Measurements from ENCODE around the gene RUNX1.

RUNX1 gene

GRCh38 chr21:34889676-34890469 is 159.2 kb downstream of the RUNX1 start:
- FAIRE-seq, result no peak

- no peak for FAIRE-seq
These were observed 159.8 kb downstream of the RUNX1 start for GRCh38 chr21:34889320-34889675.

DNA sequence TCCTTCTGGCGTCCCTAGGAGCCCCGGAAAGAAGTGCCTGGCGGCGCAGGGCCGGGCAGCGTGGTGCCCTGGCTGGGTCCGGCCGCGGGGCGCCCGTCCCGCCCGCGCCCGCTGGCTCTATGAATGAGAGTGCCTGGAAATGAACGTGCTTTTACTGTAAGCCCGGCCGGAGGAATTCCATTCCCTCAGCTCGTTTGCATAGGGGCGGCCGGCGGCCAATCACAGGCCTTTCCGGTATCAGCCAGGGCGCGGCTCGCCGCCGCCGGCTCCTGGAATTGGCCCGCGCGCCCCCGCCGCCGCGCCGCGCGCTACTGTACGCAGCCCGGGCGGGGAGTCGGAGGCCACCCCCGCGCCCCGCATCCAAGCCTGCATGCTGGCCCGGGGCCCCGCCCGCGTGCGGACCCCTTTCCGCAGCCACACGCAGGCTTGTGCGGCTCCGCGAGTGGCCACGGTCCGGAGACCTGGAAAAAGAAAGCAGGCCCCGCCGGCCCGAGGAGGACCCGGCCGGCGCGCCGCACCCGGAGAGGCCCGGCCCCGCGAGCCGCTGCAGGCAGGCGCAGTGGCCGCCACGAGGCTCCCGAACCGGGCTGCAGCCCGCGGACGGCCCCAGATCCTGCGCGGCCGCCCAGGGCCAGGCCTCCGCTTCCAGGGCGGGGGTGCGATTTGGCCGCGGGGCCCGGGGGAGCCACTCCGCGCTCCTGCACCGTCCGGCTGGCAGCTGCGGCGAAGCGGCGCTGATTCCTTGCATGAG is 160.4 kb downstream of the RUNX1 start:
- FAIRE-seq, result no peak

DNA sequence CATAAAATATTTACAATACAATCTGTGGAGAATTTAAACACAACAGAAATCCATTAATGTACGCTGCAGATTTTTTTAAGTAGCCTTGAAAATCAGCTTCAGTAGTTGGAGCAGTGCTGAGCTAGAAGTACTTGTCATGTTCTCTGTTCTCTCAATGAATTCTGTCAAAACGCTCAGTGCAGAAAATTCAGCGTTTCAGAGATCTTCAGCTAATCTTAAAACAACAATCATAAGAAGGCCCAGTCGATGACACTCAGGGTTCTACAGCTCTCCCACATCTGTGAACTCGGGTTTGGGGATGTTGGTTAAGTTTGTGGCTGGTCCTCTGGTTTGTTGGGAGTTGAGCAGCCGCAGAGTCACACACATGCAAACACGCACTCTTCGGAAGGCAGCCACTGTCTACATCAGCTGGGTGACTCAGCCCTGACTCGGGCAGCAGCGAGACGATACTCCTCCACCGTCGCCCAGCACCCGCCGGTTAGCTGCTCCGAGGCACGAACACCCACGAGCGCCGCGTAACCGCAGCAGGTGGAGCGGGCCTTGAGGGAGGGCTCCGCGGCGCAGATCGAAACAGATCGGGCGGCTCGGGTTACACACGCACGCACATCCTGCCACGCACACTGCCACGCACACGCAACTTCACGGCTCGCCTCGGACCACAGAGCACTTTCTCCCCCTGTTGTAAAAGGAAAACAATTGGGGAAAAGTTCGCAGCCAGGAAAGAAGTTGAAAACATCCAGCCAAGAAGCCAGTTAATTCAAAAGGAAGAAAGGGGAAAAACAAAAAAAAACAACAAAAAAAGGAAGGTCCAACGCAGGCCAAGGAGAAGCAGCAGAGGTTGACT is 161.2 kb downstream of the RUNX1 start:
- FAIRE-seq, result no peak

DNA sequence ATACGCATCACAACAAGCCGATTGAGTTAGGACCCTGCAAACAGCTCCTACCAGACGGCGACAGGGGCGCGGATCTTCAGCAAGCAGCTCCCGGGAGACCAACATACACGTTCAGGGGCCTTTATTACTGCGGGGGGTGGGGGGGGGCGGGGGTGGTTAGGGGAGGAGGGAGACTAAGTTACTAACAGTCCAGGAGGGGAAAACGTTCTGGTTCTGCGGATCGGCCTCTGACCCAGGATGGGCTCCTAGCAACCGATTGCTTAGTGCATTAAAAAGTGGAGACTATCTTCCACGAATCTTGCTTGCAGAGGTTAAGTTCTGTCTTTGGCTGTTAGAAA is 162.0 kb downstream of the RUNX1 start:
- no peak for FAIRE-seq

DNA sequence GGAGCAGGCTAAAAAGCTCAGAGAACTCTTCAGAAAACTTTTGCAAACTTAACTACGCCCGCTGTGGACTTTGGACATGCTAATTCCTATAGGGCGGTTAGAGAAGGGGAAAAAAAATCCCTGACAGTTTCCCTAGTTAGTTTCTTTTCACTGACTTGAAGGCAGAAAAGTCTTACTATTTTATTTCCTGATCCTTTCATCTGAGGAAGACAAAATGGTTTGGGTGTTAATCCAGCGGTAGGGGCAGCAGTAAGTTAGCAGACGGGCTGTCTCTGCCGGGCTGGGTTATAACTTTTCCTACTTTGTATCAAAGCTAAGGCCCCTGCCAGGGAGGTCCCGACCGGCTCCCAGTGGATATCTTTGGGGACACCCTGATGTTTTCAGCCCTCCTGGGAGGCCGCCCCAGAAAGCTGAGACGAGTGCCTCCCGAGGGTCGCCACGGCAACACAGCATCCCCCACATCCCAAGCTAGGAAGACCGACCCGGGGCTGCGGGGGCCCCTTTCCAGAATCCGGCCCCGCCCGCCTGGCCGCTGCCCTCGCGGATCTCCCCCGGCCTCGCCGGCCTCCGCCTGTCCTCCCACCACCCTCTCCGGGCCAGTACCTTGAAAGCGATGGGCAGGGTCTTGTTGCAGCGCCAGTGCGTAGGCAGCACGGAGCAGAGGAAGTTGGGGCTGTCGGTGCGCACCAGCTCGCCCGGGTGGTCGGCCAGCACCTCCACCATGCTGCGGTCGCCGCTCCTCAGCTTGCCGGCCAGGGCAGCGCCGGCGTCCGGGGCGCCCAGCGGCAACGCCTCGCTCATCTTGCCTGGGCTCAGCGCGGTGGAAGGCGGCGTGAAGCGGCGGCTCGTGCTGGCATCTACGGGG is 162.6 kb downstream of the RUNX1 start:
- FAIRE-seq, result no peak

- no peak for FAIRE-seq
These were observed 163.4 kb downstream of the RUNX1 start for GRCh38 chr21:34885626-34886239.

DNA sequence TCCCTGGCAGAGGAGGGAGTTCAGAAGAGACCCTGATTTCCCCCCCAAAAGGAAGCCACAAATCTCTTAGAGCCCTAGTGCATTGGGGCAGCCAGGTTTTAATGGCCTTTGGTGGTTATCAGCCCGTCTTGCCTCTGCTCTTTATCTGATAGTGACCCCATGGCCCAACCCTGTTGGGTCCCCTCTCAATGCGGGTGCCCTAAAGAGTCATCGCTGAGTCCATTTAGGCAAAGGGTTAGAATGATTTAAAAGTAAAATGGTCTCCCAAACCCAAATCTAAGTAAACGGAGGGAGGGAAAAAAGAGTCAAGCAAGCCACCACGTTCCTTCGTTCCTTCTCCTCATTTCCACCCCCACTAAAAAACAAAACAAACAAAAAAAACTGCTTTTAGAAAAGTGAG is 164.0 kb downstream of the RUNX1 start:
- FAIRE-seq, result no peak

GRCh38 chr21:34884346-34884929 is 164.7 kb downstream of the RUNX1 start:
- no peak for FAIRE-seq

DNA sequence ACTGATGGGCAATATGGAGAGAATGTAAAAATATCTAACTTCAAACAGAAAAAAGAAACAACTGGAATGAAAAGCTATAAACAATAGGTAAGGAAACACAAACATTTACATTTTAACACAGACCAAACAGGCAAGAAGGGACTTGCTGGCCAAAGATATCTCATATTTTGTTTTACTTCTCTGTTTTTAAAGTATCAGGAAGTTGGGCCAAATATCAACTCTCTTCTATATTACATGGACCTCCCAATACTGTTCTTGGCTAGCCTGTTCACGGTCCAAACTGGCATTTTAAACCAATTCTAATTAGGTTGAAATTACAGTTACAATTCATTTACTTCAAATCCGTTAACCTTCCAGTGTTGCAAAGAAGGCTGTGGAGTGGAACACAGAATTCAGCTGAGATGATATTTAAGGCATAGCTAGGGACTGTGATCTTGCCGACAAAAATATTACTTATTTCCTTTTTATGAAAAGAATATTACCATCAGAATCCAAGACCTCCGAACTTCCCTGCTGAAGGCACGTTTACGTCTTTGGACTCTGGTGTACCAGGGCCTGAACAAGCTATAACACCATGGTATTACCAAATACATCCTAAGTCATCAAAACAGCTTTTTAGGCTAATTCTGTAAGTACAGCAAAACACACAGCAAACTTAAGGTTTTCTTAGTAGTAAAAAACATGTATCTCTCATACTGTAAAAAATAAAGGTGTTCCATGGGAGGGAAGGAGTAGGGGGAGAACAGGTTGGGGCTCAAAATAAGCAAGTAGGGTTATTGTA is 165.4 kb downstream of the RUNX1 start:
- FAIRE-seq, result no peak

DNA sequence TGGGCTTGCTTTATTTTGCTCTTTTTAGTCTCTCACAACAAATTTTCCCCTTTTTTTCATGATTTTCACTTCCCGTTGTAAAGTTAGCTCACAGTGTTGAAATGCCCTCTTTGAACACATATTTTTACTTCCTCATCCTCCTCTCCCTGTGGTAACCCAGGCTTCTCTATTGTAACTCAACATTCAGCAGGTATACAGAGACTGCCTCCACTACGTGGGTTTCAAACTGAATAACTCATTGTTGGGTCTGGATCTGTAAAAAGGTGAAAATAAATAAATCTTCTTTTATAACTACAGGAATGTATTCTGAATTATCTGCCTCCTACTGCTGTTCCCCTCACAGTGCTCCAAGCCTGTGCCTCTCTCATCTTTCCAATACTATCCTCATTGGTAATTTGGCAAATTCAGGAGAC is 166.4 kb downstream of the RUNX1 start:
- no peak for FAIRE-seq

- no peak for FAIRE-seq
These were observed 167.2 kb downstream of the RUNX1 start for GRCh38 chr21:34881839-34882371.

- FAIRE-seq, result no peak
These were observed 167.7 kb downstream of the RUNX1 start for GRCh38 chr21:34881421-34881820.

GRCh38 chr21:34880401-34880800 is 168.7 kb downstream of the RUNX1 start:
- FAIRE-seq, result no peak

- FAIRE-seq, result no peak
These were observed 170.2 kb downstream of the RUNX1 start for GRCh38 chr21:34878940-34879339.

DNA sequence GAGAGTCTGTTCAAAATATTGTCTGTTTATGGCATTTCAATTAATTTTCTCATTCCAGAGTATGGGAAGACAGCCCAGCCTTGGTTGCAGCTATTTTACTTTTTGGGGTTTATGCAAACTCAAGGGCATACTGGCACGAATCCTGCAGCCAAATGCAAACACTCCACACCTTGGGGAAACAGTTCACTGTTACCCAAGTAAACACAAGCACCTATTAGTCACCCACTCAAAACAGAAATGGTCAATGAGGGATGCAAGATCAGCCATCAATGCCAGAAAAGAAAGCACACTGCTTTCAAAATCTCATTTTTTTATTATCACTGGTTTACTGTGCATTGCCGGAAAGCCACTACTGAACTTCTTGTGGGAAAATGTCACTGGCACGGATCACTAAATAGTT is 170.6 kb downstream of the RUNX1 start:
- FAIRE-seq, result no peak

GRCh38 chr21:34877485-34878128 is 171.5 kb downstream of the RUNX1 start:
- no peak for FAIRE-seq

DNA sequence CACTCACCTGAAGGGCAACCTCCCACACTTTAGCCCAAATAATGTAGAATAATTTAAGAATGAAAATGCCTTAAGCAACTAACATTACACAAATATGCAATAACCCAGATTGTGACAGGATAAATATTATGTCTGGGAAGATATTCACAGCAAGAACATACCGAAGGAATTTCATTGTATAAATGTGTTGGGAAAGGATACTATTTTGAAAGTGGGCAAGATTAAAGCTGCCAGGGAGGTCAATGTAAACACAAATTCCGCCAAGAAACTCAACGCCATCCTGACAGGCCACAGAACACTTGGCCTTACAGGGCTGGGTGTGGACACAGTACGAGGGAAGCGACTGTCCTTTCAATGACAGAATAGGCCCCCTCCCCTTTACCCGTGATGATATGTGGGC is 173.3 kb downstream of the RUNX1 start:
- FAIRE-seq, result no peak

- FAIRE-seq, result no peak
These were observed 174.2 kb downstream of the RUNX1 start for GRCh38 chr21:34874684-34875513.

Measured in G401.6 (cell line).